ENCODE measurements around the gene G6PC3.
"Not testable (repeated sequence)": the region's sequence is repeated elsewhere in the genome, so short reads cannot be mapped to it uniquely, and the experiment has no call there.

The G6PC3 gene

DNA sequence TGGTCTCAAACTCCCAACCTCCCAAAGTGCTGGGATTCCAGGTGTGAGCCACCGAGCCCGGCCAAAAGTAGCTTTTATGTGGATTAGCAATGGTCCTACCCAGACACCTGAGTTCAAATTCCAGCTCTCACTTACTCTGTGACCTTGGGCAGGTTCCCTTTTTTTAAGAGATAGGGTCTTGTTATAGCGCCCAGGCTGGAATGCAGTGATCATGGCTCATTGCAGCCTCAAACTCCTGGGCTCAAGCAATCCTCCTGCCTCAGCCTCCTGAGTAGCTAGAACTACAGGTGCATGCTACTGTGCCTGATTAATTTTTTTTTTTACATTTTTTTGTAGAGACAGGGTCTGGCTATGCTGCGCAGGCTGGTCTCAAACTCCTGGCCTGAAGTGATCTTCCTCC lies 36.3 kb downstream of the G6PC3 start:
- DNase-seq (ENCODE audit: low read depth) = no peak

DNA sequence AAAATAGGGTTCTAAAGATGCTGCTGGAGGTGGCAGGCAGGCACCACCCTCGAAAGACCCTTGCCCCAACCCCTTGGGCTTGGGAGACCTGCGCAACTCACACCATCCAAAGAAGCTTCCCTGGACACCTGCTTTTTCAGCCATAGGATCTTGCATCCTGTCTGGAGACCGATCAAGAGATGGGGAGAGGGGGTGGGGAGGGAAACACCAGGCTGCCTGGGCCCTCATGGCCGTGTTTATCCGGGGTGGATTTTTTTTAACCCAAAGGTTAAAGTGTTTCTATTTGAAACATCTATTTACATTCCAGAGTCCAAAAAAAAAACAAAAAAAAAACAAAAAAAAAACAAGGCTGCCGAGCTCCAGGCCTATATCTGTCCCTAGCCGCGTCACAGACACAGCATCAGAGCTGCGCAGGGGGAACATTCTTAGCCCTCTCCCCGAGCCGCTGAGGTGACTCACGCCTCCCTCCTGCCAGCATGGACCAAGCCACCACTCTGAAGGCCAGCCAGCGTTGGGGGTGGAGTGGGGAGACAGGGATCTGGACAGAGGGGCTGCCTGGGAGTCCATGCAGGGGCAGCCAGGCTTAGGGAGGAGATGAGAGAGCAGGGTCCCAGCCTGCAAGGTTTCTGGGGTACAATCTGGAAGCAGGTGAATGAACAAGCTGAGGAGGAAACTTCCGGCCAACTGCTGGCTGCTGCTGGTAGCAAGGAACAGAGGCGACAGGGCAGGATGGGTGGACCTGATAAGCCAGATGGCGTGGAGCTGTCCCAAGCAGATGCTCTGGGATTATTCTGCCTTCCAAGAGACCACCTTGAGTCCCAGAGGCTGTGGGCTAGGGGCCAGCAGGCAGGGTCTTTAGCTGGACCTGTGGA lies 38.1 kb downstream of the G6PC3 start:
- DNase-seq (ENCODE audit: low read depth) = peak; percentile 60

DNA sequence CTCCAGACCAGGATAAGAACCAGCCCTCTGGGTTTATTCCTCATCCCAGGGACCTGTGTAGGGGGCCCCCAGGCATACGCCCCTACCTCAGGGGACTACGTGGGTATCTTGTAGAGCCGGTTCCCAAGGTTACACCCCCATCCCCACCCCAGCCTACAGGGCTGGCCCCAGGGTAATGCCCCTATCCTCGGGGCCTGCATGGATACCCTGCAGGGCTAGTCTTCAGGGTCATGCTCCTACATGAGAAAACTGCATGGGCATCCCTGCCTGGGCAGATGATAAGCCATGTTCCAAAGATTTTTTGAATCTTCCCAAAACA lies 38.7 kb downstream of the G6PC3 start:
- no peak for DNase-seq (ENCODE audit: low read depth)

DNA sequence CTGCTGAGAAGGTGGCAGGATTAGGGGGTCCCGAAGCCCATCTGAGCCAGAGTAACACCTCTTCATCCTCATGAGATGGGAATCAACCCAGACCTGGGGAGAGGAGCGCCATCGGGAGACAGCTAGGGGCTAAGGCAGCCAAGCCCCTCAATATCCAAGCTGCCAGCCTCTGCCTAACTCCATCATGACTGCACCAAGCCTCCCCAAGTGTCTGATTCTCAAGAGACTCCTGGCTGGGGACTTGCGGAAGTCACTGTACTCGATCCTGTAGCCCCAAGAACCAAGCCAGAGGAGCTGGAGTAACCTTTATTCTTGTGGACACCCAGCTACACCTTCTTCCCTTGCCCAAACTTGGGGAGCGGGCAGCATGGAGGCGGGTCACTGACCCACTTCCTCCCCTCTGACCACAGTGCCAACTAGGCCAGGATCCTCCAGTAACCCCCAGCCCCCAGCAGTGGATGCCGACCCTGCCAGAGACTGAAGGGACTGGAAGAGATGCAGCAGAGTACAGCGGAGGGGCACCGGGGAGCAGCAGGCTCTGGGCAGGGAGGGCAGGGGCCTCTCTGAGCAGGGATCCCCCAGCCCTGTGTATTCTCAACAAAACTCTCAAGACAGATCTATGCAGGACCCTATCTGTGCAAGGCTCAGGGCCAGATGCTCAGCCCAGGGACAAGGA lies 39.6 kb downstream of the G6PC3 start:
- DNase-seq (ENCODE audit: low read depth) = no peak

DNA sequence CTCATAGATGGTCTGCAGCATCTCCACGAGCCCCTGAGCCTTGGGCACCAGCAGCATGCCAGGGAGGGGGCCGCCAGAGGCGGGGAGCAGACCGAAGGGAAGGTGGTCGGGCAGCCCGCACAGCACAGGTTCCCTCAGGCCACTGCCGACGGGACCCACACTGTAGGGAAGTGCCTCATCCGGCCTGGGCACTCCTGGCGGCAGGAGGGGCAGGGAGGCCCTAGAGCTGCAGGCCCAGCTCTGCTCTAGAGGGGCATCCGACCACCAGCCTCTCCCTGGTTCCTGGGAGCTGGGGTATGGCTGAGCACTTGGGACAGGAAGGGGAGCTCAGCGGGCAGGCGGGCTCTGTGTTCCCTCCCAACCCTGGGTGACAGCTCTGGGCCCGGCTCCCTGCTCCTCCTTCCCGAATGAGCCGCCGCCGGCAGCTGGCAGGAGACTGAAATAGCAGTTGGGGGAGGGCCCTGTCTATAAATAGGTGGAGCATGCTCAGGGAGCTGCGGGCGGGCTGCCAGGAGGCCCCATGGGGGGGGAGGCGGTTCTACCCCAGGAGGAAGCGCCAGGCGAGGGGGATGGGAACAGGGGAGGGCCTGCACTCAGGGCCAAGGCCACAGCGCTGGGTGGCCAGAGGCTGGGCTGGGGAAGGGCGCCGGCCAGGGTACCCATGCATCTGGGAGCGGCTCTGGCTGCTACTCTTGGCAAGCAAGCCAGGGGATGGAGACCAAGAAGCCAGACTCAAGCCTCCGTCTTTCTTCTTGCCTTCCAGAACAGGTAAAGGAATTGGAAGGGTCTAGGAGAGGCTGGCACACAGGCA lies 40.5 kb downstream of the G6PC3 start:
- DNase-seq (ENCODE audit: low read depth) = peak; percentile 43

DNA sequence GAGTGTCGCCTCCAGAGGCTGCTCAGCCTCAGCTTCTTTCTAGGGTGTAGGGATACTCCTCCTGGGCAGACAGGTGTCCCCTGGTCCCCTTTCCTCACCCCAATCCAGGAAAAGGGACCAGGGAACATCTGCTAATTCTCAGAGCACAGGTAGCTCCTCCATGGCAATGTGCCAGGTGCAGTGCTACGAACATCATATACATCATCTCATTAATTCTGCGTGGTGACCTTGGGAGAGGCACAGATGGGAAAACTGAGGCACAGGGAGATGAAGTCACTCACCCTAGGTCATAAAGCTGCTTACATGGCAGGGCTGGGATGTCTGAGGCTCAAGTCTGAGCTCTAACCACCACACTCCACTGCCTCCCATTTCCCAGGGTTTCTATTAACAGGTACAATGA lies 41.2 kb downstream of the G6PC3 start:
- no peak for DNase-seq (ENCODE audit: low read depth)

DNA sequence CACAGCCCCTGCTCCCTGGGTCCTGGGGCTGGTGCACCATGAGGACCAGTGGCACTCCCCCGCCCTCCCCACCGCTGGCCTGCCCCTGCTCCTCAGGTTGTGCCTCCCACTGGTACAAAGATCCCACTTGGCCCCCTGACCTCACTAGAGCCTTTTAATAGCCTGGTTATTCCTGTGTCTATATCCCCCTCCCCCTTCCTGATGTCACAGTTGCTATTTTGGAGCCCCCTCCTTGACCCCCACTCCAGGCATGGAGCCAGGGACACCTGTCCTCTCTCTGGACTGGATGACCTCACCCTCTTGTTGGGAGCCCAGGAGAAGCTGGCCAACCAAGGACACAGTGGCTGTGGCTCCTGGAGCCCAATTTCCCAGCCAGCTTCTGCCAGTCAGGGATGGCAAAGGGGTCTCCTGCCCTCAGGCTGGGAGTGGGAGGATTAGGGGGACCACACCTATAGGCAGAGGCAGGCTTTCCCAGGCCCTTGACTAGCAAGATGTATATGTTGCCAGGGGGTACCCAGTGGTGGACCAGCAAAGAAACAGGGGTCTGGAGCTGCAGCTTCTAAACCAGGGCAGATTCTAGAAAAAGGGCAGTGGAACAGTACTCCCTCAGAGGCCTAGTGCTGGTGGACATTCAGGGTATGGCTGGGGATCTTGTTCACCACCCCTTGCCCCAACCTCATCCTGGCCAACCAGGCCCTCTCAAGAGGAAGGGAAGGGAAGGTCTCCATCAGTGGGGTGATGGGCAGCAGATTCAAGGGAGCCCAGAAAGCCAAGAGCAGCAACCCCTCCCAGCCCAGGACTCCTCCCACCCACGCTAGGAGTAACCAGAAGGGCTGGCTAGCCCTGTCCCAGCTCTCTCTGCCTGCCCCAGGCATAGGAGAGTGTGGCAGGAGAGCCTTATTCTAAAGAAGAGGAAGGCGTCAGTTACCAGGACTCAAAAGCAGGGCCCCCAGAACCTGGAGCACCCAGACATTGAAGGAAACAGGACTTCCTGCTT lies 42.0 kb downstream of the G6PC3 start:
- DNase-seq (ENCODE audit: low read depth) = no peak

DNA sequence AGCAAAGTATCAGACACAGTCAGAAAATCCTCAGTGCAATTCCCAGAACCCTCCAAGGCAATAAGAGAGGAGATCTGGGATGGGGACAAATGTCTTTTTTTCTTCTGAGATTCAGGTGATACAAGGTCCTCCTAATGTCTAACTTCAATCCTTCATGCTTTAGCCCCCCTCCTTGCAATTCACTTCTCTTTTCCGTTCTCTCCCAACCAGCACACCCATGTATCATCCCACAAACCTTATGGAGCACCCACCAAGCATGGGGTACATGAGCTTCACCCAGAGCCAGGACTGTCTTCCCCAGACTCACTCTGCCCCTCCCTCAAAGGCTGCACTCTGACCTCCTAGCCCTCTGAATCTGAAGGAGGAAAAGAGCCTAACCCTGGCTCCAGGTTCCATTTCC lies 42.8 kb downstream of the G6PC3 start:
- no peak for DNase-seq (ENCODE audit: low read depth)

DNA sequence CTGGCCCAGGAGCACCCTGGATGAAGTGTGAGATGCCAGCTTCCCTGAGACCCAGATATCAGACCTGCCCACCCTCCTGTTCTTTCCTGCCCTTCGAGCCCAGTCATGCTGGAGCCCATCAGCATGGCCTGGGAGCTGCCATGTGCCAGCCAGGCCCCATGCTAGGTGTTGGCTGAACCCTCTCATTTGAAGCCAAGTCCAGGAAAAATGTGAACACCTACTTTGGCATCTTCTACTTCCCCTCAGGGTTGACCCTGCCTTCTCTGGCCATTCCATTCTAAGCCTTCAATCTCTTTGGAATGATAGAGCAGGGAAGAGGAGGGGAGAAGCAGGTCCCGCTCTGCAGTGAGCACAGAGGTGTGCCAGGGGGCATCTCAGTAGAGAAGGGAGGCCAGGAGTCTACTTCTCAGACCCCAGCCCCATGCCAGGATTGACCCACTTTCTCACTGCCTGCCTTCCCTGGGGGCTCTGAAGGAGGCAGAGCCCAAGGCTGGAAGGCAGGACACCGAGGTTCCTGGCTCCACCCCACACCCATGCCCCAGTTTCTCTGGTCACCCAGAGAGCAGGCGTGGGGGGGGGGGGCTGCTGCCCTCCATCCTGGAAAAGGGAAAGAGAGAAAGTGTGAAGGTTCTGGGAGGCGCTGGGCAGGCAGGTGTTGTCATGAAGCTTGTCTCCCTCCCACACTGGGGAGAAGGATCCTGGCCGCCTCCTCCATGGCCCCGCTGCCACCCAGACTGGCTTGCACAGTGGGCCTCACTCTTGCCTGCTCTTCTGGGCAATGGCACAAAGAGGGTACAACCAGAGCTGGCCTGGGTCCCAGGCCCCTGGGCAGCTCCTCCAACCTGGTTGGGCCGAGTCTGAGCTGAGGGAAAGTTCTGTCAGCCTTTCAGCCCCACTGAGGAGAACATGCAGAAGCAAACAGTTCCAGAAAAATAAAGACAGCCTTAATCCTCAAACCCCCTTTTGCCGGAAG lies 43.6 kb downstream of the G6PC3 start:
- DNase-seq (ENCODE audit: low read depth) = no peak

DNA sequence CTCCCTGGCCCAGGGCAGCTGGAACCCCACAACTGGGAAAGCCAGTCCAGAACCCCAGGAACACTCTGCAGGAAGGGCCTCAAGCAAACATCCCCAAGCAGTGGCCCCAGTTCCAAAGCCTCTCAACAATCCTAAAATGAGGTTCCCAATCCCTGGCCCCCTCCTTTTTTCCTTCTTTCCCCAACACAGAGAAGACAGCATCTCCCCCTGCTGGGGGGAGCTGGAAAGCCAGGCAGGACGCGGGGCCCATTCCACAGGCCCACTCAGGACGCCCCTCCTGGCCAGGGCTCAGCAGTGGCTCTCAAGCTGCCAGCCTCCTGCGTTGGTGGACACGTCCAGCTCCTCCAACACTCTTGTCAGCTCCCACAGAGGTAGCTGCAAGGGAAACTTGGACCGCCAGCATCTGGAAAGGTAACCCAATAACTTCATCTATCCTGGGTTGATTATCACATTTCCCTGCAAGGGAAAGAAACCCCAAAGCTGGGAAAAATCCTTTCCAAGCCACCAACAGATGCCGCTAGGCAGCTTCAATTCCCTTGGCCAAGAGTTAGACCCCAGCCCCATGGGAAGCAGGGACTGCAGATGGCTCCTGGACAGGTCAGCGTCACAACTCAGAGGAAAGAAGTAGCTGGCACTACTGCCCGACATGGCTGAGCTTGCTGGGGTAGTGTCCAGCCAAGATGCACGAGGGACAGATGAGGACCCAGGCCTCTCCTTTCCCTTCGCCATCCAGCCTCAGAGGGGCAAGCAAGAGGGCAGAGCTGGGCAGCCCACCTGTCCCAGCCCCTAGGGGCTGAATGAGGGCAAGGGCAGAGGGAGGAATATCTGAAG lies 45.3 kb downstream of the G6PC3 start:
- no peak for DNase-seq (ENCODE audit: low read depth)

DNA sequence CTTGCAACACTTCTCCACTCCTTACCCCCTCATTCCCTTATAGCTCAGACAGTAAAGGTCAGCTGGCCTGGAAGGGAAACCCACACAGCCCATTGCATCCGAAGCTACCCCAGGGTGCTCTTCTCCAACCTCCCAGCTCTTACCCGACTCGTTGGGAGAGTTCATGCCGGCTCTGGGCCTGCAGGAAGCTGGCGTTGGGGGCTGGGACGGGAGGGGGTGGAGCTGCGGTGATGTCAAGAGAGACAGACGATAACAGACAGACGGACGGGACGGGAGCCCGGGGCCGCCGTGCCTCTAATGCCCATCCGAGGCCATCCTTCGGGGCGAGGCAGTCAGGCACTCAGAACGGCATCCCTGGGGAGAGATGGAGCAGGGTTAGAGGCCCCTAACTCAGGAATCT lies 46.8 kb downstream of the G6PC3 start:
- no peak for DNase-seq (ENCODE audit: low read depth)

DNA sequence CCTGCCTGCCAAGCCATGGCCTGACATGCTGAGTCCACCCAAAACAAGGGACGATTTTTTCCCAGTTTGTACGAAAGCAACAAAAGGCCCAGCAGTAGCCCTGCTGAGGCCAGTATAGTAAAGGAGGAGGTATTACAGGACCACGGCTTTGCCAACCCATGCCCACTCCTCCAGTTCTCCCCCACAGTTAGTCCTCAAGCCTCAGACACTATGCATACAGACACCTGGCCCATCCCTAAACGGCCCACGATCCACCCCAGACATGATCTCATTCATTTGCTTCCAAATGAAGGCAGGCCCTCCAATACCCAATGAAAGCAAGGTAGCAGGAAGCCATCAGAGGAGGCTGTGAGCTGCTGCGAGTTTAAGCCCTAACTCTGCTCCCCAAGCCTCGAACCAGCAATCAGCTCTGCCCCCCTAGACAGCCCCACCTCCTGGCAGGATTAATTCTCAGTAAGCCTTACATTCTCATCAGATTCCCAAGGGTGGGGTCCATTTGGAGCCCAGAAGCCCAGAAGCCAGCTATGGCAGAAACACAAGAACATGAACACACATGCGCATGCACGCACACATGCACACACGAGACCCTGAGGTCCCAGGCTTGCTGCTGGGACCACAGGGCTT lies 48.0 kb downstream of the G6PC3 start:
- no peak for DNase-seq (ENCODE audit: low read depth)

DNA sequence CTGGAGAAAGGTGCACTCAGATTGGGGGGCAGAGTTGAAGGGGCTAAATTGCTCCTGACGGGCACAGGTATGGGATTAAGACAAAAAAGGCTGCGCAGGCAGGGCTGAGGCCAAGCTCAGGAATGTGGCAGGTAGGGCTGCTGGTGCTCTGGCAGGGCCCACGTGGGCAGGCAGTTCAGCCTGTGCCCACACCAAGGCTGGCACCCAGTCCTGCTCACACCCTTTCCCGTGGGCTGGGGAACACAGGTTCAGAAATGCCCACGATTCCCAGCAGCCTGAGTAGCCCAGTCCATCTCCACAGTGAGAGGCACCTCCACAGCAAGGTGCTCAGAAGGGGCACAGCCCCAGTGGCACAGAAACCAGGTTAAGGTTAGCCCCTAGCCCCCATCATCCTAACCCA lies 48.5 kb downstream of the G6PC3 start:
- DNase-seq (ENCODE audit: low read depth) = no peak

DNA sequence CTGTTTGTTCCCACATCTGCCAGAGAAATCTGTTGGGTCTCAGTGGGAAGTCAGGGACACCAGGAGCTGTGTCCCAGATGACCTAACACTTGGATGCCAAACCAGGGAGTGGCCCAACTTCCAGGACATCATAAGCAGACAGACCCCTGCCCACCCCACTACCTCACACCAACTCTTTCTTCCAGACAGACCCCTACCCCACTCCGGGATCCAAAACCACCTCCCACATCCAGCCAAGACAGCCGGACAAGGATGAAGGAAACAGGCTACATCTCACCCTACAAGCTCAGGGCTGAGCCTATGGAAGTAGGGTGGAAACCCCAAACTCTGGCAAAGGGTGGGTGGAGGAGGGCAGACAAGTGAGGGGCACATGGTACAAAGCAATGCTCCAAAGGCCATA lies 49.3 kb downstream of the G6PC3 start:
- no peak for DNase-seq (ENCODE audit: low read depth)

DNA sequence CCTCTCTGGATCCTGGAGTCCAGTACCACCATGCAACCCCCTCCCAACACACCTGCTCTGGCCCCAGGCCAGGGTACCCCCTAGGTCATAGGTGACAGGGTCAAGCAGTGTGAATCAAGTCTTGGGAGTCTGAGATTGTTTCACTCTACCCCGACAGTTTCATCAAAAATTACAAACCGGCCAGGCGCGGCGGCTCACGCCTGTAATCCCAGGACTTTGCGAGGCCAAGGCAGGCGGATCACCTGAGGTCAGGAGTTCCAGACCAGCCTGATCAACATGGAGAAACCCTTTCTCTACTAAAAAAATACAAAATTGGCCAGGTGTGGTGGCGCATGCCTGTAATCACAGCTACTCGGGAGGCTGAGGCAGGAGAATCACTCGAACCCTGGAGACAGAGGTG lies 49.7 kb downstream of the G6PC3 start:
- DNase-seq (ENCODE audit: low read depth) = not testable (repeated sequence)

DNA sequence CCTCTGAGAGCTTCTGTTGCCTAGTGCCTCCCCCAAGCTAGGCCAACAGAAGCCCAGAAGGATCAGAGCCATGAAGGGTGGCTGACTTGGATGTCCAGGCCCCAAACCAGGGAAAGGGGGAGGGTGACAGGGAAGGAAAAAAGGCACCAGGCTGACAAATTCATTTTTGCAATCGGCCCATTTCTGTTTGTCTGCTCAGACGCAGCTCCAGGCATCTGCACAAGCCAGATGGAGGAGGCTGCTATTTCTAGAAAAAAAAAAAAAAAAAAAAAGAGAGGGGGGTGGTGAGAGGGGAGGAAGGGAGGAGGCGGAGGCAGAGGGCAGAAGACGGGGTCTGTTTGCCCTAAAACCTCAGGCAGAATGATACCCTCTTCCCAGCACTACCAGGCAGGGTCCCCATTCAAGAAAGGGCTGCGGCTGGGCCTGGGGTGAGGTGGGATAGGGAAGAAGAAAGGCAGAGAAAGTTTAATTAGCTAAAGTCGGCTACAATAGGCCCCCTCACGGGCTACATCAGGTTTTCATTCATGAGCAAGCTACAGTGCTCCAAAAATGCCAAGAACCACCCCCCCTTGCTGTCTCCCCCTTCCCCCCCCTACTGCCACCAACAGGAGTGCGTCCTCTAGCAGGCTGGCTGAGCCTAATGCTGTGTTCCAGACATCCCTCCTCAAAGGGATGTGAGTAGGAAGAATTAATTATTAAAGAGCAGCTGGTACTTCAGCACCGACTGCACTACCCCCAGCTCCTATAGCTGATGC lies 50.5 kb downstream of the G6PC3 start:
- no peak for DNase-seq (ENCODE audit: low read depth)

DNA sequence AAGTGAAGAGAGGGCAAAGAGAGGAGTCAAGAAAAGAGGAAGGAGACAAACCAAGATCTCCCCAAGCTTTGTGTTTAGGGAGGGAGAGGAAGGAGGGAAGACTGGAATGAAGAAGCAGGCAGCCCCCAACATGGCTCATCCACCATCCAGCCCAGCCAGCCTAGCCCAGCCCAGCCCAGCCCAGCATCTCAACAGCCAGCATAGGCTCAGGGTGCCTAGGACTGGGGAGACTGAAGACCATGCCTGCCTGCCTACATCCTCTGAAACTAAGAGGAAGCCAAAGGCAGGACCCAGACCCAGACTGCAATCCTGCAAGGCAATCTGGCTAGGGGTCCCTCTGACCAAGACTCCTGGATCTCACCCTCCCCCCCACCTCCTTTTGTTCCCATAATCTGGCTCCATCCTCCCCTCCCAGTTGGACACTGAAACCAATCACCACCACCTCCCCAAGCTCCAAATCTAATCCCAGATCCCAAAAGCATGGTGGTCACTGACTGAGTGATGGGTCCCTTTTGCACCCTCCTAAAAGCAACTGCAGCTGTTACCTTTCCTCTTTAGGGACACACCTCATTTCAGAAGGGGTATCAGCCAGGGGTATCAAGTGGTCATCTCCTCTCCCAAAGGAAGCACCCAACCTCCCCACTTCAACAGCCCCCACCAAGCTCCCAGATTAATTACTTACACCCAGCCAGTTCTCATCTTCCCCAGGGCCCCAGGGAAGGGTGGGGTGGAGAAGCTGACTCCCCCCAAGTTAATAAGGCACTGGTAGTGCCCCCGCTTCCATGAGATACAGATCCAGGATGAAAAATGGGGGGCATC lies 51.7 kb downstream of the G6PC3 start:
- no peak for DNase-seq (ENCODE audit: low read depth)

Data from HS-5 (cell line).